Esophagus muscularis mucosa (tissue), 4 donors: Measurements from ENCODE around the gene RAB5A. TPM values are rescaled to one million over a fixed set of nuclear protein-coding genes. Genes with fewer than 3 reads are reported as not detected.
"Not testable (repeated sequence)": the region's sequence is repeated elsewhere in the genome, so short reads cannot be mapped to it uniquely, and the experiment has no call there.

Experiments used
- DNase-seq: peaks from one replicate; pipeline ENCODE4 v3.0.0-alpha.2; 2017; ENCODE audit errors: extremely low spot score
- H3K27ac ChIP-seq, 4 donors: fragments of 200-600 bp; sonication (generic); replicated peaks in 1 of 4; 1 replicate in 3 of 4; 2 replicates in 1 of 4; pipeline ENCODE4 v1.5.1; 2016 to 2019; ENCODE audit warnings: mild to moderate bottlenecking in 1 of 4
- H3K27me3 ChIP-seq, 4 donors: fragments of 200-600 bp; sonication (generic); one replicate each; pipeline versions ENCODE4 v1.5.1 to v1.6.0; 2016 to 2019
- H3K36me3 ChIP-seq, 4 donors: fragments of 200-600 bp; sonication (generic); one replicate each; pipeline ENCODE4 v1.5.1; 2016 to 2019
- H3K4me1 ChIP-seq, 4 donors: fragments of 200-600 bp; sonication (generic); one replicate each; pipeline ENCODE4 v1.5.1; 2016 to 2019
- H3K4me3 ChIP-seq, 4 donors: fragments of 200-600 bp; sonication (generic); 1 replicate in 2 of 4; 2 replicates in 2 of 4; pipeline ENCODE4 v1.5.1; 2016 to 2019; ENCODE audit warnings: mild to moderate bottlenecking in 4 of 4, moderate library complexity in 1 of 4
- H3K9me3 ChIP-seq, 4 donors: fragments of 200-600 bp; sonication (generic); 1 replicate in 3 of 4; 2 replicates in 1 of 4; pipeline ENCODE4 v1.5.1; 2016 to 2019
- EP300 ChIP-seq: sonication (generic); formaldehyde crosslinking; IDR thresholded peaks from one replicate; pipeline ENCODE4 v1.6.1; 2017; ENCODE audit warnings: antibody characterized with exemption
- POLR2A ChIP-seq: fragments of 450-650 bp; IDR thresholded peaks from one replicate; pipeline ENCODE4 v1.6.1; 2017; ENCODE audit warnings: antibody characterized with exemption, moderate library complexity, mild to moderate bottlenecking, low read depth
- POLR2AphosphoS5 ChIP-seq, 2 donors: sonication (generic); formaldehyde crosslinking; IDR thresholded peaks; one replicate each; pipeline ENCODE4 v1.6.1; 2017; ENCODE audit warnings: antibody characterized with exemption in 2 of 2
- WGBS: methylation state at CpG from one replicate; pipeline ENCODE4 v1.1.5; 2018; 5-methylcytosine and 5-hydroxymethylcytosine counted together
- intact Hi-C: fragments of 100-400 bp; cut with DNase I; formaldehyde crosslinking; loops from one replicate; pipeline ENCODE4 v1.15.1; 2023
- total RNA-seq, 4 donors: library from RNA; depleted of rRNA; stranded (reverse); fragments of >200 nt; gene quantifications; one replicate each; pipeline versions ENCODE4 v1.1.0 to v1.2.1, GENCODE V29; 2016
- TF ChIP-seq, protein P1 (sequence below), 3 experiments: fragments of 200-600 bp in 2 of 3; fragments of 450-650 bp in 1 of 3; sonication (generic) in 2 of 3; IDR thresholded peaks; one replicate each; pipeline ENCODE4 v1.5.1; 2017 to 2019; ENCODE audit warnings: antibody characterized with exemption in 3 of 3, mild to moderate bottlenecking in 2 of 3, moderate library complexity in 1 of 3

Gene RAB5A
- total RNA-seq, 4 donors from 2014 or later: 74.8 to 92.1 (median 76.4) TPM

- intact Hi-C loops: no loop called here
- Histone ChIP-seq H3K27me3 (no peaks in the 10 kb centered on the region), H3K4me1 (peaks cover 12 to 61% (median 45%) of the 10 kb centered on the region in 4 donors), H3K4me3 (no peak overlapping the region), H3K9me3 (no peaks in the 10 kb centered on the region), H3K27ac (no peak overlapping the region), H3K36me3 (peaks cover 0 to 65% (median 30%) of the 10 kb centered on the region in 4 donors)
- TF ChIP-seq, protein P1, sequence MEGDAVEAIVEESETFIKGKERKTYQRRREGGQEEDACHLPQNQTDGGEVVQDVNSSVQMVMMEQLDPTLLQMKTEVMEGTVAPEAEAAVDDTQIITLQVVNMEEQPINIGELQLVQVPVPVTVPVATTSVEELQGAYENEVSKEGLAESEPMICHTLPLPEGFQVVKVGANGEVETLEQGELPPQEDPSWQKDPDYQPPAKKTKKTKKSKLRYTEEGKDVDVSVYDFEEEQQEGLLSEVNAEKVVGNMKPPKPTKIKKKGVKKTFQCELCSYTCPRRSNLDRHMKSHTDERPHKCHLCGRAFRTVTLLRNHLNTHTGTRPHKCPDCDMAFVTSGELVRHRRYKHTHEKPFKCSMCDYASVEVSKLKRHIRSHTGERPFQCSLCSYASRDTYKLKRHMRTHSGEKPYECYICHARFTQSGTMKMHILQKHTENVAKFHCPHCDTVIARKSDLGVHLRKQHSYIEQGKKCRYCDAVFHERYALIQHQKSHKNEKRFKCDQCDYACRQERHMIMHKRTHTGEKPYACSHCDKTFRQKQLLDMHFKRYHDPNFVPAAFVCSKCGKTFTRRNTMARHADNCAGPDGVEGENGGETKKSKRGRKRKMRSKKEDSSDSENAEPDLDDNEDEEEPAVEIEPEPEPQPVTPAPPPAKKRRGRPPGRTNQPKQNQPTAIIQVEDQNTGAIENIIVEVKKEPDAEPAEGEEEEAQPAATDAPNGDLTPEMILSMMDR (IDR thresholded peaks at IDR 0.05): no peak
- TF ChIP-seq POLR2A (no peak), POLR2AphosphoS5 (IDR thresholded peaks at IDR 0.05) (no peak), EP300 (no peak)
- DNase-seq: no peak
- WGBS: 95% methylated on average over 4 of the region's 4 CpGs
These were observed 7.8 kb downstream of the RAB5A start for GRCh38 chr3:19954676-19955075.

DNA sequence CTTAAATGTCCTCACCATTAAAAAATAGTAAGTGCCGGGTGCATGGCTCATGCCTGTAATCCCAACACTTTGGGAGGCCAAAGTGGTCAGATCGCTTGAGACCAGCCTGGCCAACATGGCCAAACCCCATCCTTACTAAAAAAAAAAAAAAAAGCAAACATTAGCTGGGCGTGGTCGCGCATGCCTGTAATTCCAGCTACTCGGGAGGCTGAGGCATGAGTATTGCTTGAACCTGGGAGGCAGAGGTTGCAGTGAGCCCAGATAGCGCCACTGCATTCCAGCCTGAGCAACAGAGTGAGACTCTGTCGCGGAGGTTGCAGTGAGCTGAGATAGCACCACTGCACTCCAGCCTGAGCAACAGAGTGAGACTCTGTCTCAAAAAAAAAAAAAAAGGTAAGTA, 10.5 kb downstream of the RAB5A start:
- H3K9me3 ChIP-seq, DNase-seq, H3K27ac ChIP-seq, H3K4me3 ChIP-seq, intact Hi-C loops, H3K27me3 ChIP-seq: not testable (repeated sequence)
- Histone ChIP-seq H3K36me3 (peaks cover 0 to 49% (median 20%) of the 10 kb centered on the region in 4 donors), H3K4me1 (peaks cover 6 to 46% (median 25%) of the 10 kb centered on the region in 4 donors)
- 89% methylated on average over 9 of the region's 9 CpGs for WGBS

DNA sequence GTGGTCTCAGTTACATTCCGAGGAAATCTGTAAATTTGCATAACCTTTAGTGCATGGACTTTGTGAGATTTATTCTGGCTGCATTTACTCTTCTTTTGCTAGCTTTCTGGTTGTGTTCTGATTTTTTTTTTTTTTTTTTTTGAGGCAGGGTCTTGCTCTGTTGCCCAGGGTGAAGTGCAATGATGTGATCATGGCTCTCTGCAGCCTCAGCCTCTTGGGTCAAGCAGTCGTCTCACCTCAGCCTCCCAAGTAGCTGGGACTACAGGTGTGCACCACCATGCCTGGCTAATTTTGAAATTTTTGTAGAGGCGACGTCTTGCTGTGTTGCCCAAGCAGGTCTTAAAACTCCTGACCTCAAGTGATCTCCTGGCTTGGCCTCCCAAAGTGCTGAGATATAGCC, 12.6 kb downstream of the RAB5A start:
- Histone ChIP-seq H3K27ac (no peak overlapping the region), H3K4me1 (peaks cover 4 to 35% (median 22%) of the 10 kb centered on the region in 4 donors), H3K27me3 (no peaks in the 10 kb centered on the region), H3K4me3 (no peak overlapping the region), H3K9me3 (no peaks in the 10 kb centered on the region), H3K36me3 (peaks cover 0 to 31% (median 7%) of the 10 kb centered on the region in 4 donors)
- intact Hi-C loops: no loop called here
- no peak for DNase-seq
- TF ChIP-seq POLR2A (no peak), EP300 (no peak), POLR2AphosphoS5 (IDR thresholded peaks at IDR 0.05) (no peak)
- TF ChIP-seq, protein P1 (IDR thresholded peaks at IDR 0.05): no peak
- 67% methylated on average over 4 of the region's 4 CpGs for WGBS

GRCh38 chr3:19960696-19961095, 13.8 kb downstream of the RAB5A start:
- peaks cover 0 to 23% (median 0%) of the 10 kb centered on the region in 4 donors for H3K36me3 ChIP-seq
- 86% methylated on average over 4 of the region's 4 CpGs for WGBS
- intact Hi-C loops: no loop called here
- no peaks in the 10 kb centered on the region for H3K27me3 ChIP-seq
- no peaks in the 10 kb centered on the region for H3K9me3 ChIP-seq
- H3K4me3 ChIP-seq: no peak overlapping the region
- no peak for DNase-seq
- no peak overlapping the region for H3K27ac ChIP-seq
- no peak for TF ChIP-seq POLR2AphosphoS5 (IDR thresholded peaks at IDR 0.05)
- TF ChIP-seq, protein P1 (IDR thresholded peaks at IDR 0.05): no peak
- no peak for TF ChIP-seq EP300
- no peak for TF ChIP-seq POLR2A
- peaks cover 4 to 39% (median 19%) of the 10 kb centered on the region in 4 donors for H3K4me1 ChIP-seq

DNA sequence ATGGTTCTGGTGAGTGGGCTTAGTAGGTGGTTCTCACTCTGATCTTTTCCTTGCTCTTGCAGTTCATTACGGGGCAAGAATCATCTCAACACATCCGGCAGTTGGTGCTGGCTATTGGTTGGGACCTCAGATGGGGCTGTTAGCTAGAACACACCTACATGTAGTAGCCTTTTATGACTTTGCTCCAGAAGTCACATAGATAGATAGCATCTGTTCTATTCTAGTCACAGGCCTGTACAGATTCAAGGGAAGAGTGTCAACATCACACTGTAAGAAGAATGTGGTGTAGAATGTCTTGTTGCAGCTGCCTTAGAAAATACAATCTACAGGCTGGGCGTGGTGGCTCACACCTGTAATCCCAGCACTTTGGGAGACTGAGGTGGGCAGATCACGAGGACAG, 15.1 kb downstream of the RAB5A start:
- peaks cover 0 to 17% (median 0%) of the 10 kb centered on the region in 4 donors for H3K36me3 ChIP-seq
- no peaks in the 10 kb centered on the region for H3K27me3 ChIP-seq
- no peak overlapping the region for H3K27ac ChIP-seq
- no peaks in the 10 kb centered on the region for H3K9me3 ChIP-seq
- WGBS: 89% methylated on average over 4 of the region's 4 CpGs
- peaks cover 10 to 40% (median 21%) of the 10 kb centered on the region in 4 donors for H3K4me1 ChIP-seq
- TF ChIP-seq EP300: no peak
- TF ChIP-seq, protein P1 (IDR thresholded peaks at IDR 0.05): no peak
- no peak for TF ChIP-seq POLR2A
- no peak for TF ChIP-seq POLR2AphosphoS5 (IDR thresholded peaks at IDR 0.05)
- H3K4me3 ChIP-seq: no peak overlapping the region
- DNase-seq: no peak
- intact Hi-C loops: no loop called here
